ENCODE results near the gene AJAP1. TPM values are rescaled to one million over a fixed set of nuclear protein-coding genes. Genes with fewer than 3 reads are reported as not detected.

AJAP1 gene
- total and polyA plus RNA-seq, 3 donors from 2014 or later: 5.0 to 5.8 (median 5.4) TPM

DNA sequence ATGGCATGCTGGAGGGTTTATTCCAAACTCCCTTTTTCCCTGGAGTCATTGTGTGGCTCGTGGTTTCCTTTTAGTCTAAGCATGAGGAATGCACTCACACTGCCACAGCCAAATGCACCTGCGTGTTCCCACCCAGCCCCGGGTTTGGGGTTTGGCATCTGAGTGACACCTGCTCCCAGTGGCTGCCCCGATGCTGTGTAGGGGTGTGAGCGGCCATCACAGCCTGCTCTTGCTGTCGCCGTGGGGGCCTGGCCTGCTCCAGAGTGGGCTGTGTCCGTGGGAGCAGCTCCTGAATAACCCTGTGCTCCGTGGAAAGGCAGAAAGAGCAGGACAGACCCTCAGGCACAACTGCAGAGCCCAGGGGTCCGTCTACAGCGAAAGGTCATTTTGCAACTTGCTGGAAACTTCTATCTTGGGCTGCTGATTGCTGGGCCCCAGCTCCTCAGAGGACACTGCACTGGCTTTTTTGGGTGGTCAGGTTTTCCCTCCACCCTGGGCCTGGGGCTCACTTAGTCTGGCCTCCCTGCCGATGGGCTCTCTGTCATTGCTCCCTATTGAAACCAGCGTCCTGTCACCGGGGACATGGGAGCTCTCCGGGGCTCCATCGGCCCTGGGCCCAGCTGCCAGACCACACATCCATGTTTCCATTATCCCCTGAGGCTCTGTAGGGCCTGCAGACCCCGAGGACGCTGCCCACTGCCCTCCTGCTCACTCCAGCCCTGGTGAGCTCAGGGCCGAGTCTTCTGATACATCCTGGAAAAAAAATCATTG, 74.1 kb downstream of the AJAP1 start:
- TF ChIP-seq, protein P1, sequence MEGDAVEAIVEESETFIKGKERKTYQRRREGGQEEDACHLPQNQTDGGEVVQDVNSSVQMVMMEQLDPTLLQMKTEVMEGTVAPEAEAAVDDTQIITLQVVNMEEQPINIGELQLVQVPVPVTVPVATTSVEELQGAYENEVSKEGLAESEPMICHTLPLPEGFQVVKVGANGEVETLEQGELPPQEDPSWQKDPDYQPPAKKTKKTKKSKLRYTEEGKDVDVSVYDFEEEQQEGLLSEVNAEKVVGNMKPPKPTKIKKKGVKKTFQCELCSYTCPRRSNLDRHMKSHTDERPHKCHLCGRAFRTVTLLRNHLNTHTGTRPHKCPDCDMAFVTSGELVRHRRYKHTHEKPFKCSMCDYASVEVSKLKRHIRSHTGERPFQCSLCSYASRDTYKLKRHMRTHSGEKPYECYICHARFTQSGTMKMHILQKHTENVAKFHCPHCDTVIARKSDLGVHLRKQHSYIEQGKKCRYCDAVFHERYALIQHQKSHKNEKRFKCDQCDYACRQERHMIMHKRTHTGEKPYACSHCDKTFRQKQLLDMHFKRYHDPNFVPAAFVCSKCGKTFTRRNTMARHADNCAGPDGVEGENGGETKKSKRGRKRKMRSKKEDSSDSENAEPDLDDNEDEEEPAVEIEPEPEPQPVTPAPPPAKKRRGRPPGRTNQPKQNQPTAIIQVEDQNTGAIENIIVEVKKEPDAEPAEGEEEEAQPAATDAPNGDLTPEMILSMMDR (IDR thresholded peaks at IDR 0.05): no peak
- no peak for TF ChIP-seq POLR2A (IDR thresholded peaks at IDR 0.05)
- no peak for DNase-seq
- H3K27ac ChIP-seq: no peak overlapping the region
- no peaks in the 10 kb centered on the region for H3K36me3 ChIP-seq (ENCODE audit: low read depth, missing control alignments)
- intact Hi-C loops (cut with DNase I; ENCODE audit: low total_unique reads): no loop called here
- 83 to 91% methylated on average over 11 to 19 of the region's 19 CpGs for WGBS, 2 donors
- H3K27me3 ChIP-seq: no peaks in the 10 kb centered on the region
- H3K9me3 ChIP-seq: no peaks in the 10 kb centered on the region
- H3K4me1 ChIP-seq: no peaks in the 10 kb centered on the region
- no peak overlapping the region for H3K4me3 ChIP-seq

DNA sequence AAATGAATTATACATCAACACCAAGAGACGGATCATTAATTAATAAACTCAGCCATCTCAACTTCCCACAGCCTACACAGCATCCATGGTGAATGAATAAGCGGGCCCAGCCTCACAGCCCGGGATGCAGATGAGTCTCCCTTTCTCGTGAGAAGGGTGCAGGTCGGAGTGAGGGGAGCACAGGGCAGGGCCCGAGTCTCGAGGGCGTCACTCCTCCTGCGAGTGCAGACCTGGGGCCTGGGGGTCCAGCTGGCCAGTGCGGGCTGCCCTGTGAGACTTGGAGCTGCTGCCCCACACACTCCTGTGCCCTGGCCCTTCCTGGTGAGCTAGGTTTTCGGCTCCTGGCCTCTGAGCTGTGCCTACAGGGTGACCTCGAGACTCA, 74.7 kb downstream of the AJAP1 start:
- Histone ChIP-seq H3K27ac (no peak overlapping the region), H3K27me3 (no peaks in the 10 kb centered on the region), H3K4me3 (no peak overlapping the region), H3K4me1 (no peaks in the 10 kb centered on the region), H3K9me3 (no peaks in the 10 kb centered on the region), H3K36me3 (ENCODE audit: low read depth, missing control alignments) (no peaks in the 10 kb centered on the region)
- DNase-seq: no peak
- TF ChIP-seq, protein P1 (IDR thresholded peaks at IDR 0.05): no peak
- intact Hi-C loops (cut with DNase I; ENCODE audit: low total_unique reads): no loop called here
- WGBS, 2 donors: 78 to 90% methylated on average over 10 to 12 of the region's 12 CpGs

DNA sequence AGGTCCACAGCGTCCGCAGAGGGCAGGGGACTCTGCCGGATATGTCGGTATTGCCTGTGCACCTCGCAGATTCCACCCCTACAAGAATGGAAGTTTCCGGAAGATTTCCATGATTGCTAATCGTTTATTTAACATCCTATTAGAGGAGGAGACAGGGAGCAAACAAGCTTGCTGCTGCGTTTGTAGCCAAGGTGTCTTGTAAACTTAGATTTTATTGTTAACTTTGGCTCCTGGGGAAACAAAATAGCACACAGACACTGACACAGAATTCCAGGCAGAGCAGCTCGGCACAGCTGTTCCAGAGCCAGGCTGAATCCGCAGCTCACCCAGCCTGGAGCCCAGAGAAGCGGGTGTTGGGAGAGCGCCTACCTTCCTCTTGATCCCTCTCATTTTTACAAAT, 75.7 kb downstream of the AJAP1 start:
- no peak for DNase-seq
- H3K27ac ChIP-seq: no peak overlapping the region
- no peaks in the 10 kb centered on the region for H3K27me3 ChIP-seq
- WGBS, 2 donors: 56 to 59% methylated on average over 12 of the region's 12 CpGs
- intact Hi-C loops (cut with DNase I; ENCODE audit: low total_unique reads): no loop called here
- no peaks in the 10 kb centered on the region for H3K4me1 ChIP-seq
- no peaks in the 10 kb centered on the region for H3K9me3 ChIP-seq
- TF ChIP-seq POLR2A (IDR thresholded peaks at IDR 0.05): no peak
- TF ChIP-seq, protein P1 (IDR thresholded peaks at IDR 0.05): no peak
- no peak overlapping the region for H3K4me3 ChIP-seq
- H3K36me3 ChIP-seq (ENCODE audit: low read depth, missing control alignments): no peaks in the 10 kb centered on the region

DNA sequence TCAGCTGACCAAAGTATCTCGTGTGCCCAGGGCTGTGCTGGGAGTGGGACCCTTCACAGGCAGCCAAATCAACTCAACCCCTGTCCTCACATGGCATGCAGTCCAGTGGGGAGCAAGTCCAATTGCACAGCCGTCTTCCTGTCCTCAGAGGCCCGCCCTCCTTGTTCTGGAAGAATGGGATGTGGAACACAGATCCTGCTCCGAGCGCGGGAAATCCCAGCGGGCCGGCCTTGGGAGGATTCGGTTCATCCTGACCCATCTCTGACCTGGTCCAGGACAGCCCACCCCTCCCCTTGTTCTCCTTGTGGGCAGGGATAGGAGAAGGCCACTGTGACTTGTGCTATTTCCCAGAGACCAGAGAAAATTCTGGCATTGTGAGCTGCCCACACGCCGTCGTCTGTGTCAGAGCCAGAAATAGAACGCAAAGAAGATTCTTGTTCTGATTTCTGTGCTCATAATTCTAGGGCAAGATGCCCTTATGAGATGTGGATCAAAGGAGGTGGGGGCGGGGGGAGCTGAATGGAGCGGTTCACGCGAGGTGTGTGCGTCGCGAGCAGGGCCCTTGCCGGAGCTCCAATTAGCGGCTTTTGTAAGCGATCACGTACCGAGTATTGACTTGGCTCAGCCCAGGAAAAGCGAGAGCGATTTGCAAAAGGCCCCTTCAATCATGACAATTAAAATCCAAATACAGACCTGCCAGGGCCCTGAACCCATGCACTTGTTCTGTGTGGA, 79.2 kb downstream of the AJAP1 start:
- TF ChIP-seq, protein P1 (IDR thresholded peaks at IDR 0.05): no peak
- TF ChIP-seq POLR2A (IDR thresholded peaks at IDR 0.05): no peak
- no peak for DNase-seq
- Histone ChIP-seq H3K9me3 (no peaks in the 10 kb centered on the region), H3K4me3 (no peak overlapping the region), H3K27ac (no peak overlapping the region), H3K36me3 (ENCODE audit: low read depth, missing control alignments) (no peaks in the 10 kb centered on the region), H3K4me1 (no peaks in the 10 kb centered on the region), H3K27me3 (no peaks in the 10 kb centered on the region)
- 82 to 91% methylated on average over 18 to 27 of the region's 27 CpGs for WGBS, 2 donors
- intact Hi-C loops (cut with DNase I; ENCODE audit: low total_unique reads): no loop called here

Measured in testis (tissue), 3 donors.